DMS53 treated with DMSO at 0.1 percent for 48 hours (cell line): Measurements from ENCODE around the gene MSI2.
A peak's percentile ranks its signal among the peaks of the same experiment; 100 is the strongest.
"Not testable (repeated sequence)": the region's sequence is repeated elsewhere in the genome, so short reads cannot be mapped to it uniquely, and the experiment has no call there.

Experiments
- DNase-seq: peaks from one replicate; lab custom pipeline; 2025; ENCODE audit not compliant: unreplicated experiment; lab: John Stamatoyannopoulos, UW

The MSI2 gene

GRCh38 chr17:57255776-57256681, at the start of gene MSI2:
TSS of gene MSI2 (plus strand) at chr17:57256523. CDS start at chr17:57256743, 220 bp downstream.
- DNase-seq = peak; percentile 34

- no peak for DNase-seq
These were observed 49.4 kb upstream of the MSI2 start for GRCh38 chr17:57206928-57207327.

- DNase-seq = no peak
These were observed 48.9 kb upstream of the MSI2 start for GRCh38 chr17:57207396-57207795.

- no peak for DNase-seq
These were observed 46.1 kb upstream of the MSI2 start for GRCh38 chr17:57210224-57210553.

- no peak for DNase-seq
These were observed 45.3 kb upstream of the MSI2 start for GRCh38 chr17:57210972-57211411.

- DNase-seq = peak; percentile 62
These were observed 44.8 kb upstream of the MSI2 start for GRCh38 chr17:57211543-57211942.

- DNase-seq = no peak
These were observed 43.0 kb upstream of the MSI2 start for GRCh38 chr17:57213180-57213825.

- no peak for DNase-seq
These were observed 41.0 kb upstream of the MSI2 start for GRCh38 chr17:57215317-57215716.

GRCh38 chr17:57221366-57222350, 34.7 kb upstream of the MSI2 start:
- no peak for DNase-seq

- DNase-seq = not testable (repeated sequence)
These were observed 33.9 kb upstream of the MSI2 start for GRCh38 chr17:57222422-57222821.

- no peak for DNase-seq
These were observed 31.2 kb upstream of the MSI2 start for GRCh38 chr17:57225127-57225526.

GRCh38 chr17:57226793-57227192, 29.5 kb upstream of the MSI2 start:
- no peak for DNase-seq

- DNase-seq = no peak
These were observed 27.4 kb upstream of the MSI2 start for GRCh38 chr17:57228911-57229310.

- no peak for DNase-seq
These were observed 22.1 kb upstream of the MSI2 start for GRCh38 chr17:57234061-57234738.

- no peak for DNase-seq
These were observed 21.6 kb upstream of the MSI2 start for GRCh38 chr17:57234739-57235092.

- DNase-seq = no peak
These were observed 21.2 kb upstream of the MSI2 start for GRCh38 chr17:57235124-57235523.

- DNase-seq = no peak
These were observed 19.5 kb upstream of the MSI2 start for GRCh38 chr17:57236686-57237299.

GRCh38 chr17:57240648-57241047, 15.7 kb upstream of the MSI2 start:
- DNase-seq = no peak

- DNase-seq = no peak
These were observed 14.2 kb upstream of the MSI2 start for GRCh38 chr17:57242148-57242547.

GRCh38 chr17:57243171-57243622, 13.1 kb upstream of the MSI2 start:
- DNase-seq = peak; percentile 14
